Subcutaneous adipose tissue (tissue), 4 donors: ENCODE measurements around the gene LRRC70. TPM values are rescaled to one million over a fixed set of nuclear protein-coding genes. Genes with fewer than 3 reads are reported as not detected.

Source experiments
- total RNA-seq, 4 donors: library from RNA; depleted of rRNA; stranded (reverse); fragments of >200 nt; gene quantifications; one replicate each; pipeline ENCODE4 v1.1.0, GENCODE V29; 2016
- TF ChIP-seq, protein P1 (sequence below): fragments of 450-650 bp; IDR thresholded peaks from one replicate; pipeline ENCODE4 v1.5.1; 2016; ENCODE audit warnings: low read depth, mild to moderate bottlenecking, control low read depth, antibody characterized with exemption, moderate library complexity

The LRRC70 gene
- total RNA-seq, 4 donors from 2014 or later = 6.6 to 14.2 (median 11.3) TPM

DNA sequence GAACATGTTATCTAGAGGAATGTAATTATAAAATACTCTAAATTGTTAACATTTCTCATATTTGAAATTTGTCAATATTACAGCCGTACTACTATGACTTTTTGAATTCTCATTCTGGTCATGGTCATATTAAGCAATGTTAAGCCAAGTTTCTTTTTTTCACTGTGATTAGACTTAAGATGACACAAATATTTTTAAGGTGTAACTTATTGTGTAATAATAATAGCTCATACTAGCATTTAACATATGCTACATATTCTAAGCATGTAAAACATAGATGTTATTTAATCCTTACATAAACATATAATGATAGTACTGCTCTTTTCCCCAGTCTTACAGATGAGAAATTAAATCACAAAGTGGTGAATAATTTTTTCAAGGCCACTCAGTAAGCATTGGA is 35.9 kb upstream of the LRRC70 start:
- TF ChIP-seq, protein P1, sequence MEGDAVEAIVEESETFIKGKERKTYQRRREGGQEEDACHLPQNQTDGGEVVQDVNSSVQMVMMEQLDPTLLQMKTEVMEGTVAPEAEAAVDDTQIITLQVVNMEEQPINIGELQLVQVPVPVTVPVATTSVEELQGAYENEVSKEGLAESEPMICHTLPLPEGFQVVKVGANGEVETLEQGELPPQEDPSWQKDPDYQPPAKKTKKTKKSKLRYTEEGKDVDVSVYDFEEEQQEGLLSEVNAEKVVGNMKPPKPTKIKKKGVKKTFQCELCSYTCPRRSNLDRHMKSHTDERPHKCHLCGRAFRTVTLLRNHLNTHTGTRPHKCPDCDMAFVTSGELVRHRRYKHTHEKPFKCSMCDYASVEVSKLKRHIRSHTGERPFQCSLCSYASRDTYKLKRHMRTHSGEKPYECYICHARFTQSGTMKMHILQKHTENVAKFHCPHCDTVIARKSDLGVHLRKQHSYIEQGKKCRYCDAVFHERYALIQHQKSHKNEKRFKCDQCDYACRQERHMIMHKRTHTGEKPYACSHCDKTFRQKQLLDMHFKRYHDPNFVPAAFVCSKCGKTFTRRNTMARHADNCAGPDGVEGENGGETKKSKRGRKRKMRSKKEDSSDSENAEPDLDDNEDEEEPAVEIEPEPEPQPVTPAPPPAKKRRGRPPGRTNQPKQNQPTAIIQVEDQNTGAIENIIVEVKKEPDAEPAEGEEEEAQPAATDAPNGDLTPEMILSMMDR = no peak

DNA sequence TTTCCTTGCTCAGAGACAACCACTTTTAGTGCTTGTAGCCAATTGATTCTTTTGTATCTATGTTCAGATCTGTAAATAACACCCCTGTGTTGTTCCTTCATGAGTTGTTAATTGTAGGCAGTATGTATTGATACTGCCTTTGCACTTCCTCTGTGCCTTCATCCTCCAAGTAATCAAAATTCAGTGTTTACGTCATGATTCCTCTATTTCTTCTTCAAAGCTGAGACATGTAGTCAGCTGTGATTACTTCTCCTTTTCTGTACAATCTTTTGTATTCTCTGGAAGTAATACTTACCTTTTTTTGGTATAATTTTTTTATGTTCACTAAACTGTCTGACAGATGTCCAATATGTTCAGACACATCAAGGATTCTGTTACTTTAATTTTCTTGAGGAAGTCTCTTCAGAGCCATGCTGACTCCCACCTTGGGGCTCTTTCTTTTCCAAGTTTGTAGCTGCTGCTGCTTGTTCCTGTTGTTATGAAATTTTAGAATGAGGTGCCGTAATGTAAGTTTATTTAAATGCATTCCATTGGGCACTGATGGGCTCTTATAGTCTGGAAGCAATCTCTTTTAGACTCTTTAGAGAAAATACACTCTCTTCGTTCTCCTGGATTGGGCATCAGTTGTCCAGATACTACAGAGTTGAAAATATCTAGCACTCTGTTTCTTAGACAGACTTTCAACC is 30.5 kb upstream of the LRRC70 start:
- TF ChIP-seq, protein P1 = no peak

DNA sequence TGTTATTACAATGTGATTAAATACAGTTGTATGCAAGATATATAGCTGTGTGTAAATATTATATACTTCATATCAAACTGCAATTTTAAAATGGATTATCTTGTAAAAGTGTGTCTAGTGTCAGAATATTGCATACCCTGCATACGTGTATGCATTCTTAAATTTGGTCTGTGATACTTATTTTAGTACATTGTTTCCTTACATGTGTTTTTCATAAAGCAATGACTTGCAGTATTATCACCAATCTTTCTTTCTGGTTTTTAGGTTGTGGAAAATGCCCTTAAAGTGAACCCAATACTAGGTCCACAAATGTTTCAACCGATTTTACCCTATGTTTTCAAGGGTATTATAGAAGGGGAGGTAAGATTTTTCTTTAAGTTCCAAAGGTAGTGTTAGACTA is 28.5 kb upstream of the LRRC70 start:
- TF ChIP-seq, protein P1 = no peak

DNA sequence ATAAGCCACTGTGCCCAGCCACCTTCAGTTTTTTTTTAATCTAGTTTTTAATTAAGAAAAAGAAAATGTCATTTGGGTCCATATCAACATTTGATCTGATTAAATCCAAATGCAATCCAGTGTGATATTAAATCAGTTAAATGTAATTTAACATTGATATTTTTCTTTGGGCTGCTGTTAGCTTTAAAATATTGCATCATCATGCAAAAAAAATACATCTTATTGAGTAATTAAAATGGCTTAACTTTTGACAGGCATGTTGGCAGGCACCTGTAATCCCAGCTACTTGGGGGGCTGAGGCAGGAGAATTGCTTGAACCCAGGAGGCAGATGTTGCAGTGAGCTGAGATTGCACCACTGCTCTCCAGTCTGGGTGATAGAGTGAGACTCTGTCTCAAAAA is 22.7 kb upstream of the LRRC70 start:
- TF ChIP-seq, protein P1 = no peak

DNA sequence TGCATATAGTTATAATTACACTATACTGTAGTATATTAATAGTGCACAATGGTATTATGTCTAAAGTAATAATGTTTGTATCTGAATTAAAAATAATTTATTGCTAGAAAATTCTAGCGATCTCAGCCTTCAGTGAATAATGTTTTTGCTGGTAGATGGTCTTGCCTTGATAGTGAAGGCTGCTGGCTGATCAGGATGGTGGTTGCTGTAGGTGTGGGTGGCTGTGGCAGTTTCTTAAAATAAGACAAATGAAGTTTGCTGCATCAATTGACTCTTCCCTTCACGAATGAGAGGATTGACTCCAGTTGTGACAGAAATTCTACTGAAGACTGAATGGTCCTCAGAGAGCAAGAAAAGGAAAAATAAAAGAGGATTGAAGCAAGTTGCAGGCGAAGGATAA is 19.7 kb upstream of the LRRC70 start:
- TF ChIP-seq, protein P1 = no peak

DNA sequence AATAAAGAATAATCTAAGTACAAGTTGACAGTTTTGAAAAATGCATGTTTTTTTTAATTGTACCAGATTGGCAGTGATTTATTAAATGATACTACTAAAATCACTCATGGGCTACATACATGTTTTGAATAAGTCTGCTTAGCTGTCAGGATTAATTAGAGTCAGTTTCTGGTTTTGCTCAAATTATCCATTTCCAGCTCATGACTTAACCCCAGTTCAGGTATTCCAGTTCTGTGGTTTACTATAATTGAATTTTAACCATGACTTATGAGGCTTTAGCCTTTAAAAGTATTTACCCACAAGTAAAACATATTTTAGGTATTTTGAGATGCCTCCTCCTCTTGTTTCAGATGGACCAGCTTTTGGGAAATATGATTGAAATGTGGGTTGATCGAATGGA is 17.8 kb upstream of the LRRC70 start:
- TF ChIP-seq, protein P1 = no peak

DNA sequence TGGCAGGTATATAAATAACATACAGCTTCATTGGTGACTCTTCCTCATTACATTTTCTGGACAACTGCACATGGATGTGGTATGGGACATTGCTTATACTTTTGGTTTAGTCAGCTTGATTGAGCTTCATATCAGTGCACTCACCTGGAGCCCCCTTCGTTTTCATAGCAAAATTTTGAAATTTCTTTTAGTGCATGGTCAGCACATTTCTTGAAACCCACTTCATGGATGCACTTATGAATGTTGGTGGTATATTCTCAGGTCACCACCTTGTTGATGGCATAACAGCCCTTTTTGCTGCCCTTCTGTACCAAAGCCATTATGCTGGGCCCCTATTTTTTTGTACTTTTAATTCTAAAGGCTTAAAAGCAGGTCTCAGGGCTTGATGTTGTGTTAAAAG is 16.7 kb upstream of the LRRC70 start:
- TF ChIP-seq, protein P1 = no peak
